HCT116 (cell line): Measurements from ENCODE around the gene BPTF. TPM values are rescaled to one million over a fixed set of nuclear protein-coding genes. Genes with fewer than 3 reads are reported as not detected.

Experiments used
- ATAC-seq: fragments of 200-7000 bp; cut with Tn5 transposase; 2 replicates; pipeline ENCODE4 v1.9.1; 2020; ENCODE audit warnings: mild to moderate bottlenecking, moderate library complexity
- BruUV-seq: library from RNA; stranded (reverse); fragments of 400-500 nt; replicated peaks from 2 replicates; lab custom pipeline; 2021; lab: Mats Ljungman, UMichigan
- CTCF ChIA-PET: fragments of 300-600 bp; sonication (Branson Sonifier 250); formaldehyde crosslinking; loops from one replicate; lab custom pipeline; 2021; ENCODE audit warnings: antibody characterized with exemption; lab: Charles Lee
- POLR2A ChIA-PET: fragments of 300-600, 350-600 bp; sonication (Branson Sonifier 250); formaldehyde crosslinking; loops from one replicate; lab custom pipeline; 2021; ENCODE audit warnings: antibody characterized with exemption; lab: Charles Lee
- RAD21 ChIA-PET, 2 experiments: fragments of 300-600 bp; sonication (Branson Sonifier 250); formaldehyde crosslinking; loops; one replicate each; lab custom pipeline; 2023; ENCODE audit warnings: low total read pairs in 2 of 2; ENCODE audit not compliant: uncharacterized antibody in 2 of 2, unreplicated experiment in 2 of 2, low non-redundant PET in 1 of 2; lab: Charles Lee
- DNase-seq: peaks from one replicate; pipeline ENCODE4 v3.0.0-alpha.2; 2010; ENCODE audit warnings: low read depth, low spot score
- H2AFZ ChIP-seq: fragments of 200-600 bp; shearing (Covaris generic), sonication (generic); 2 replicates; pipeline ENCODE4 v1.6.1; 2017; ENCODE audit warnings: low read depth, mixed run types, mixed read lengths, antibody characterized with exemption, low read length; ENCODE audit not compliant: poor library complexity, severe bottlenecking
- H3K27ac ChIP-seq: 2 replicates; pipeline ENCODE4 v1.5.1; 2012; ENCODE audit warnings: low read depth, low read length
- H3K27me3 ChIP-seq: fragments of 200-600 bp; sonication (generic); 2 replicates; pipeline ENCODE4 v1.6.1; 2016; ENCODE audit warnings: mixed run types, low read length, mixed read lengths; ENCODE audit not compliant: insufficient read depth
- H3K36me3 ChIP-seq, 2 experiments: fragments of 200-500 bp in 1 of 2; fragments of 200-600 bp in 1 of 2; sonication (Bioruptor generic) in 1 of 2; sonication (generic) in 1 of 2; 2 replicates each; pipeline versions ENCODE4 v1.5.1 to v1.6.1; 2014 to 2016; ENCODE audit warnings: low read length in 2 of 2, inconsistent platforms in 1 of 2, mixed read lengths in 1 of 2, mixed run types in 1 of 2; ENCODE audit not compliant: insufficient read depth in 2 of 2, control insufficient read depth in 1 of 2
- H3K4me1 ChIP-seq, 2 experiments: fragments of 200-600 bp in 1 of 2; sonication (generic) in 1 of 2; 2 replicates each; pipeline versions ENCODE4 v1.5.1 to v1.6.1; 2012 to 2017; ENCODE audit warnings: low read length in 2 of 2, inconsistent platforms in 1 of 2, mild to moderate bottlenecking in 1 of 2, mixed read lengths in 1 of 2, mixed run types in 1 of 2, moderate library complexity in 1 of 2; ENCODE audit not compliant: insufficient read depth in 2 of 2, control insufficient read depth in 1 of 2
- H3K4me2 ChIP-seq: fragments of 200-600 bp; sonication (generic); 2 replicates; pipeline ENCODE4 v1.6.1; 2017; ENCODE audit warnings: mixed run types, low read length, mixed read lengths
- H3K4me3 ChIP-seq, 2 experiments: fragments of 200-600 bp in 1 of 2; sonication (generic) in 1 of 2; replicated peaks in 1 of 2; 2 replicates each; pipeline ENCODE4 v1.5.1; 2011 to 2016; ENCODE audit warnings: low read length in 2 of 2, control low read depth in 1 of 2, low read depth in 1 of 2, mild to moderate bottlenecking in 1 of 2, mixed read lengths in 1 of 2, mixed run types in 1 of 2
- H3K79me2 ChIP-seq: fragments of 200-600 bp; sonication (generic); 2 replicates; pipeline ENCODE4 v1.6.1; 2017; ENCODE audit warnings: mild to moderate bottlenecking, mixed run types, low read length, moderate library complexity, mixed read lengths; ENCODE audit not compliant: insufficient read depth
- H3K9ac ChIP-seq: fragments of 200-600 bp; sonication (generic); 2 replicates; pipeline ENCODE4 v1.6.1; 2016; ENCODE audit warnings: low read length, mixed read lengths
- H3K9me2 ChIP-seq: fragments of 200-600 bp; sonication (generic), shearing (Covaris generic); 2 replicates; pipeline ENCODE4 v1.6.1; 2017; ENCODE audit warnings: mixed run types, mild to moderate bottlenecking, moderate library complexity; ENCODE audit not compliant: insufficient read depth
- H3K9me3 ChIP-seq, 2 experiments: fragments of 200-500 bp in 1 of 2; fragments of 200-600 bp in 1 of 2; sonication (Bioruptor generic) in 1 of 2; sonication (generic) in 1 of 2; 2 replicates each; pipeline ENCODE4 v1.6.1; 2014 to 2017; ENCODE audit warnings: low read length in 2 of 2, mixed read lengths in 2 of 2, inconsistent platforms in 1 of 2, low read depth in 1 of 2, mild to moderate bottlenecking in 1 of 2, mixed run types in 1 of 2, moderate library complexity in 1 of 2; ENCODE audit not compliant: control insufficient read depth in 1 of 2, insufficient read depth in 1 of 2
- H4K20me1 ChIP-seq: fragments of 200-600 bp; sonication (generic), shearing (Covaris generic); 2 replicates; pipeline ENCODE4 v1.6.1; 2017; ENCODE audit warnings: mixed run types, mild to moderate bottlenecking, moderate library complexity; ENCODE audit not compliant: insufficient read depth
- CEBPB ChIP-seq: IDR thresholded peaks from 2 replicates; pipeline ENCODE4 v1.6.1; 2012; ENCODE audit warnings: low read depth
- EGR1 ChIP-seq: IDR thresholded peaks from 2 replicates; pipeline ENCODE4 v1.6.1; 2012; ENCODE audit warnings: low read depth
- ELF1 ChIP-seq: IDR thresholded peaks from 2 replicates; pipeline ENCODE4 v1.6.1; 2012; ENCODE audit warnings: low read depth, borderline replicate concordance
- EZH2 ChIP-seq: fragments of 200-600 bp; sonication (generic); IDR thresholded peaks from 2 replicates; pipeline ENCODE4 v1.6.1; 2017; ENCODE audit warnings: antibody characterized with exemption, mixed run types
- FOSL1 ChIP-seq: IDR thresholded peaks from 2 replicates; pipeline ENCODE4 v1.6.1; 2012; ENCODE audit warnings: low read depth
- JUND ChIP-seq: IDR thresholded peaks from 2 replicates; pipeline ENCODE4 v1.6.1; 2012
- MAX ChIP-seq: IDR thresholded peaks from 2 replicates; pipeline ENCODE4 v1.6.1; 2012
- POLR2A ChIP-seq: IDR thresholded peaks from 2 replicates; pipeline ENCODE4 v1.7.0; 2011; ENCODE audit warnings: borderline replicate concordance; ENCODE audit not compliant: insufficient read depth, insufficient read length; ENCODE audit errors: extremely low read depth
- REST ChIP-seq: IDR thresholded peaks from 2 replicates; pipeline ENCODE4 v1.6.1; 2012; ENCODE audit warnings: low read depth
- SP1 ChIP-seq: IDR thresholded peaks from 2 replicates; pipeline ENCODE4 v1.6.1; 2012; ENCODE audit warnings: low read depth
- TCF7L2 ChIP-seq: IDR thresholded peaks from 2 replicates; pipeline ENCODE4 v1.7.0; 2011; ENCODE audit warnings: borderline replicate concordance, inconsistent platforms; ENCODE audit not compliant: insufficient read depth, insufficient read length; ENCODE audit errors: extremely low read depth
- YY1 ChIP-seq: IDR thresholded peaks from 2 replicates; pipeline ENCODE4 v1.6.1; 2011; ENCODE audit warnings: low read length, low read depth, moderate library complexity, mild to moderate bottlenecking; ENCODE audit not compliant: insufficient replicate concordance; ENCODE audit errors: extremely low read depth
- ZFX ChIP-seq: fragments of 450-650 bp; IDR thresholded peaks from 2 replicates; pipeline ENCODE4 v1.6.1; 2017
- ZNF274 ChIP-seq: fragments of 200-500 bp; sonication (Bioruptor generic); IDR thresholded peaks from 2 replicates; pipeline ENCODE4 v1.6.1; 2014; ENCODE audit warnings: mild to moderate bottlenecking, low read depth, low read length, inconsistent platforms
- intact Hi-C: fragments of 100-400 bp; cut with micrococcal nuclease; formaldehyde crosslinking; loops from 2 replicates; pipeline ENCODE4 v1.10.0; 2022
- total RNA-seq: library from RNA; stranded (reverse); gene quantifications from one replicate; pipeline ENCODE4 v1.2.1, GENCODE V29; 2021; ENCODE audit not compliant: unreplicated experiment
- TF ChIP-seq, protein P1 (sequence below): IDR thresholded peaks from 2 replicates; pipeline ENCODE4 v1.6.1; 2012
- TF ChIP-seq, protein P2 (sequence below), 3 experiments: fragments of 200-600 bp in 1 of 3; sonication (generic) in 1 of 3; IDR thresholded peaks in 2 of 3; conservative IDR thresholded peaks in 1 of 3; 2 replicates each; pipeline ENCODE4 v1.5.1; 2012 to 2017; ENCODE audit warnings: low read depth in 2 of 3, low read length in 2 of 3, antibody characterized with exemption in 1 of 3, borderline replicate concordance in 1 of 3, control low read depth in 1 of 3, mild to moderate bottlenecking in 1 of 3, mixed read lengths in 1 of 3, mixed run types in 1 of 3, moderate library complexity in 1 of 3; ENCODE audit not compliant: insufficient read depth in 1 of 3

Gene BPTF
- total RNA-seq, 1 experiment from 2014 or later = 114 TPM

DNA sequence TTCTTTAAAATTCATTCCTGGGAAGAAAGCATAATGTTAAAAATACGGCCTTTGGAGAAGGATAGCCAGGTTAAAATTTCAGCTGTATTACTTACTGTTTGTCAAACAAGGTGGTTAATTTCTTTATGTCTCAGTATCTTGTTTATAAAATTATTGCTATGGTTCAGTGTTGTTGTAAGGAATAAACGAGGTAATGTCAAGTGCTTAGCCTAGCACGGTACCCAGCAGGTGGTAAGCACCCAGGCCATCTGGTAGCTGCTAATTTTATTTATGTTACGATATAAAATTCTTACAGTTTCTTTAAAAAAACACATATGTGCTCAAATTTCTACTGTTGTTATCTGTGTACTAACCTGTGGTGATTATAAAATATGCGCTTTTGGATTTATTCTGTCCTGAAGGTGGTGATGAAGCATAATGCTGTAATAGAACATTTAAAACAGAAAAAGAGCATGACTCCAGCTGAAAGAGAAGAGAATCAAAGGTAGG lies 122.1 kb downstream of the BPTF start:
- RAD21 ChIA-PET = no interaction called here
- Histone ChIP-seq H3K36me3 (peaks cover 44 to 64% of the 10 kb centered on the region in 2 experiments), H3K9ac (no peak overlapping the region), H3K4me2 (no peak overlapping the region), H3K79me2 (no peaks in the 10 kb centered on the region), H2AFZ (no peak overlapping the region), H3K27me3 (no peaks in the 10 kb centered on the region), H3K4me1 (no peaks in the 10 kb centered on the region), H3K9me2 (no peaks in the 10 kb centered on the region), H3K4me3 (no peak overlapping the region), H3K27ac (no peak overlapping the region), H4K20me1 (no peaks in the 10 kb centered on the region), H3K9me3 (no peaks in the 10 kb centered on the region)
- TF ChIP-seq POLR2A (no peak), ELF1 (no peak), CEBPB (no peak)
- CTCF ChIA-PET = no interaction called here
- POLR2A ChIA-PET = no interaction called here
- BruUV-seq = no TSS peak
- DNase-seq = no peak
- intact Hi-C loops = no loop called here
- ATAC-seq = no peak

GRCh38 chr17:67950945-67951344 lies 125.6 kb downstream of the BPTF start:
- ATAC-seq = no peak
- Histone ChIP-seq H3K27me3 (no peaks in the 10 kb centered on the region), H3K27ac (no peak overlapping the region), H3K9me3 (no peaks in the 10 kb centered on the region), H4K20me1 (no peaks in the 10 kb centered on the region), H3K4me1 (no peaks in the 10 kb centered on the region), H3K4me3 (no peak overlapping the region), H3K9me2 (no peaks in the 10 kb centered on the region), H2AFZ (no peak overlapping the region), H3K9ac (no peak overlapping the region), H3K79me2 (no peaks in the 10 kb centered on the region), H3K36me3 (peaks cover 32 to 38% of the 10 kb centered on the region in 2 experiments), H3K4me2 (no peak overlapping the region)
- ChIA-PET RAD21 (no interaction called here), POLR2A (no interaction called here), CTCF (no interaction called here)
- DNase-seq = no peak
- BruUV-seq = no TSS peak
- intact Hi-C loops = no loop called here
- TF ChIP-seq SP1 (no peak), ELF1 (no peak), MAX (no peak), CEBPB (no peak), EGR1 (no peak), JUND (no peak), YY1 (no peak), POLR2A (no peak), REST (no peak), EZH2 (no peak), TCF7L2 (no peak), FOSL1 (no peak), ZNF274 (no peak), ZFX (no peak)
- TF ChIP-seq, protein P1, sequence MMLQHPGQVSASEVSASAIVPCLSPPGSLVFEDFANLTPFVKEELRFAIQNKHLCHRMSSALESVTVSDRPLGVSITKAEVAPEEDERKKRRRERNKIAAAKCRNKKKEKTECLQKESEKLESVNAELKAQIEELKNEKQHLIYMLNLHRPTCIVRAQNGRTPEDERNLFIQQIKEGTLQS = no peak
- TF ChIP-seq, protein P2, sequence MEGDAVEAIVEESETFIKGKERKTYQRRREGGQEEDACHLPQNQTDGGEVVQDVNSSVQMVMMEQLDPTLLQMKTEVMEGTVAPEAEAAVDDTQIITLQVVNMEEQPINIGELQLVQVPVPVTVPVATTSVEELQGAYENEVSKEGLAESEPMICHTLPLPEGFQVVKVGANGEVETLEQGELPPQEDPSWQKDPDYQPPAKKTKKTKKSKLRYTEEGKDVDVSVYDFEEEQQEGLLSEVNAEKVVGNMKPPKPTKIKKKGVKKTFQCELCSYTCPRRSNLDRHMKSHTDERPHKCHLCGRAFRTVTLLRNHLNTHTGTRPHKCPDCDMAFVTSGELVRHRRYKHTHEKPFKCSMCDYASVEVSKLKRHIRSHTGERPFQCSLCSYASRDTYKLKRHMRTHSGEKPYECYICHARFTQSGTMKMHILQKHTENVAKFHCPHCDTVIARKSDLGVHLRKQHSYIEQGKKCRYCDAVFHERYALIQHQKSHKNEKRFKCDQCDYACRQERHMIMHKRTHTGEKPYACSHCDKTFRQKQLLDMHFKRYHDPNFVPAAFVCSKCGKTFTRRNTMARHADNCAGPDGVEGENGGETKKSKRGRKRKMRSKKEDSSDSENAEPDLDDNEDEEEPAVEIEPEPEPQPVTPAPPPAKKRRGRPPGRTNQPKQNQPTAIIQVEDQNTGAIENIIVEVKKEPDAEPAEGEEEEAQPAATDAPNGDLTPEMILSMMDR (IDR thresholded peaks at IDR 0.05 in 2 of 3, conservative IDR thresholded peaks at IDR 0.05 in 1 of 3; ENCODE audit: borderline replicate concordance in 1 of 3, insufficient read depth in 1 of 3, low read depth in 2 of 3, low read length in 2 of 3) = no peak
